Calu3 (cell line): ENCODE data around the gene PUM1. TPM values are rescaled to one million over a fixed set of nuclear protein-coding genes. Genes with fewer than 3 reads are reported as not detected.

Source experiments
- BruUV-seq: library from RNA; stranded (reverse); fragments of 400-500 nt; replicated peaks from 2 replicates; lab custom pipeline; 2021; lab: Mats Ljungman, UMichigan
- CTCF ChIA-PET: fragments of 300-600 bp; sonication (Branson Sonifier 250); formaldehyde crosslinking; loops from one replicate; lab custom pipeline; 2022; ENCODE audit warnings: antibody characterized with exemption; lab: Charles Lee
- DNase-seq: peaks from one replicate; pipeline ENCODE4 v3.0.0; 2022
- H3K27ac Mint-ChIP-seq: one replicate; pipeline ENCODE4 v1.8.0; 2022; ENCODE audit warnings: mixed read lengths; ENCODE audit not compliant: unreplicated experiment
- H3K27me3 Mint-ChIP-seq: one replicate; pipeline ENCODE4 v1.8.0; 2022; ENCODE audit warnings: mixed read lengths; ENCODE audit not compliant: unreplicated experiment
- H3K36me3 Mint-ChIP-seq: one replicate; pipeline ENCODE4 v1.8.0; 2022; ENCODE audit warnings: mild to moderate bottlenecking, moderate library complexity, mixed read lengths; ENCODE audit not compliant: insufficient read depth, unreplicated experiment
- H3K4me1 Mint-ChIP-seq: one replicate; pipeline ENCODE4 v1.8.0; 2022; ENCODE audit warnings: mild to moderate bottlenecking, low read depth, mixed read lengths; ENCODE audit not compliant: unreplicated experiment
- H3K4me3 Mint-ChIP-seq: one replicate; pipeline ENCODE4 v1.8.0; 2022; ENCODE audit warnings: mild to moderate bottlenecking, low read depth, moderate library complexity, mixed read lengths; ENCODE audit not compliant: unreplicated experiment
- H3K9me3 Mint-ChIP-seq: one replicate; pipeline ENCODE4 v1.8.0; 2022; ENCODE audit warnings: low read depth, mixed read lengths; ENCODE audit not compliant: unreplicated experiment
- CTCF ChIP-seq: fragments of 200-600 bp; IDR thresholded peaks from one replicate; pipeline ENCODE4 v1.8.0; 2022; ENCODE audit warnings: antibody characterized with exemption; ENCODE audit not compliant: unreplicated experiment
- intact Hi-C: fragments of 100-400 bp; cut with micrococcal nuclease; formaldehyde crosslinking; loops from one replicate; pipeline ENCODE4 v1.10.0; 2022; ENCODE audit not compliant: unreplicated experiment
- total RNA-seq: library from RNA; stranded (reverse); gene quantifications from 2 replicates; pipeline ENCODE4 v1.2.3, GENCODE V29; 2022

The PUM1 gene
- total RNA-seq, 1 experiment from 2014 or later, result 163 TPM

- Mint-ChIP-seq H3K27me3 (no peaks in the 10 kb centered on the region), H3K36me3 (peaks cover 60% of the 10 kb centered on the region), H3K9me3 (no peaks in the 10 kb centered on the region), H3K27ac (peak overlapping the region; percentile 4), H3K4me3 (no peak overlapping the region), H3K4me1 (peaks cover 52% of the 10 kb centered on the region)
- TF ChIP-seq CTCF, result no peak
- BruUV-seq, result no TSS peak
- DNase-seq, result no peak
- intact Hi-C loops, result no loop called here
- CTCF ChIA-PET, result interaction anchor here (0.5 to 0.6 kb wide), 2 partner anchors 76 to 525 kb away, joined by 3 to 5 read pairs; no protein-coding TSS in a partner anchor
These were observed 34.0 kb downstream of the PUM1 start for GRCh38 chr1:31031330-31032143.

GRCh38 chr1:31029026-31029425 is 36.5 kb downstream of the PUM1 start:
- no peak overlapping the region for H3K27ac Mint-ChIP-seq
- no peaks in the 10 kb centered on the region for H3K9me3 Mint-ChIP-seq
- no peak for TF ChIP-seq CTCF
- no peaks in the 10 kb centered on the region for H3K27me3 Mint-ChIP-seq
- peaks cover 63% of the 10 kb centered on the region for H3K4me1 Mint-ChIP-seq
- H3K36me3 Mint-ChIP-seq, result peaks cover 68% of the 10 kb centered on the region
- intact Hi-C loops, result no loop called here
- no TSS peak for BruUV-seq
- no peak overlapping the region for H3K4me3 Mint-ChIP-seq
- no peak for DNase-seq
- CTCF ChIA-PET, result no interaction called here

GRCh38 chr1:31027693-31028526 is 37.6 kb downstream of the PUM1 start:
- H3K36me3 Mint-ChIP-seq, result peaks cover 68% of the 10 kb centered on the region

More at GRCh38 chr1:31027693-31028526, 37.6 kb downstream of the PUM1 start:
- intact Hi-C loops, result no loop called here
- no peak for DNase-seq
- no TSS peak for BruUV-seq
- TF ChIP-seq CTCF, result no peak
- H3K27ac Mint-ChIP-seq, result no peak overlapping the region
- CTCF ChIA-PET, result interaction anchor here (0.6 to 1.2 kb wide), 3 partner anchors 13 to 114 kb away, joined by 3 to 6 read pairs (median 3); no protein-coding TSS in a partner anchor
- H3K4me1 Mint-ChIP-seq, result peaks cover 55% of the 10 kb centered on the region
- no peaks in the 10 kb centered on the region for H3K9me3 Mint-ChIP-seq
- H3K4me3 Mint-ChIP-seq, result no peak overlapping the region
- no peaks in the 10 kb centered on the region for H3K27me3 Mint-ChIP-seq
